GM10248 (cell line): ENCODE data around the gene ADGRB2.

Source experiments
- CTCF ChIA-PET: fragments of 300-600 bp; sonication (Branson Sonifier 250); formaldehyde crosslinking; extraction: SDS; loops from one replicate; lab custom pipeline; 2021; ENCODE audit warnings: antibody characterized with exemption; lab: Yijun Ruan, JAX
- POLR2A ChIA-PET: fragments of 350-650 bp; sonication (Branson Sonifier 250); formaldehyde crosslinking; extraction: SDS; loops from one replicate; lab custom pipeline; 2020; ENCODE audit warnings: antibody characterized with exemption; lab: Yijun Ruan, JAX
- DNase-seq: peaks from one replicate; pipeline ENCODE4 v3.0.0; 2012; ENCODE audit errors: extremely low spot score
- TF ChIP-seq, protein P1 (sequence below): IDR thresholded peaks from 2 replicates; pipeline ENCODE4 v1.5.1; 2012; ENCODE audit warnings: mild to moderate bottlenecking, low read depth; ENCODE audit errors: extremely low read depth, missing control alignments, control extremely low read depth

ADGRB2 gene

DNA sequence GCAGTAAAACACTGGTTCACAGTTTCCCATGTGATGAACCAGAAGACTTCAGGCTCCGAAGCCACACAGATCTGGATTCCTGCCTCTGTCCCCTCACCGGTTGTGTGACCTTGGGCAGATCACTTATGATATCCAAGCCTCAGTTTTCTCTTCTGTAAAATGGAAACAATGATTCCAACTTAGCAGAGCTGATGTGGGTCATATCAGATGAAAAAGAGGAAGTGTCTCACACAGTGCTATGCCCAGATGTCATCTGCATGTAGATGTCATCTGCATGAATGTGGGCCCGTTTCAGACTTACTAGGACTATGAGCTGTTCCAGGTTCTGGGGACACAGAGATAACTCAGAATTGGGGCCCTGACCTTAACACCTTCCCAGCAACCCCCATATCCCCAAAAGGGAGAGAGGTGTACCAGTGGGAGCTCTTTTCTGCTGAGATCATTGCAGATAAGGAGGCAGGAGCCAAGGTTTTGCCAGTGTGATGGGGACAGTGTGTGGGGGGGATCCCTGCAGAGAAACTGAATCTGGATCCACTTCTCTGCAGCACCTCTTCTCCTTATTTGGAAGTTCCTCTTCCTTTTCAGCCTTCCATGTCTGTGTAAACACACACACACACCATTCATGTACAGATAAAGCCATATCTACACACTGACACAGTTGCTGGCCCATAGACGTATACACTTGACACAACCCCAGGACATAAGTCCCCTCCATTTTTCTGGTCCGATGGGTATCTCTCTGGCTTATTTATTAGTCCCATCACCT lies 5.0 kb upstream of the ADGRB2 start:
- no peak for DNase-seq
- ChIA-PET POLR2A (interaction anchor here (0.9 kb wide), 1 partner anchor 103 kb away, joined by 3 read pairs; no protein-coding TSS in a partner anchor), CTCF (interaction anchor here (0.8 to 1.4 kb wide), 5 partner anchors 8 to 20 kb away, joined by 3 read pairs; no protein-coding TSS in a partner anchor)
- TF ChIP-seq, protein P1, sequence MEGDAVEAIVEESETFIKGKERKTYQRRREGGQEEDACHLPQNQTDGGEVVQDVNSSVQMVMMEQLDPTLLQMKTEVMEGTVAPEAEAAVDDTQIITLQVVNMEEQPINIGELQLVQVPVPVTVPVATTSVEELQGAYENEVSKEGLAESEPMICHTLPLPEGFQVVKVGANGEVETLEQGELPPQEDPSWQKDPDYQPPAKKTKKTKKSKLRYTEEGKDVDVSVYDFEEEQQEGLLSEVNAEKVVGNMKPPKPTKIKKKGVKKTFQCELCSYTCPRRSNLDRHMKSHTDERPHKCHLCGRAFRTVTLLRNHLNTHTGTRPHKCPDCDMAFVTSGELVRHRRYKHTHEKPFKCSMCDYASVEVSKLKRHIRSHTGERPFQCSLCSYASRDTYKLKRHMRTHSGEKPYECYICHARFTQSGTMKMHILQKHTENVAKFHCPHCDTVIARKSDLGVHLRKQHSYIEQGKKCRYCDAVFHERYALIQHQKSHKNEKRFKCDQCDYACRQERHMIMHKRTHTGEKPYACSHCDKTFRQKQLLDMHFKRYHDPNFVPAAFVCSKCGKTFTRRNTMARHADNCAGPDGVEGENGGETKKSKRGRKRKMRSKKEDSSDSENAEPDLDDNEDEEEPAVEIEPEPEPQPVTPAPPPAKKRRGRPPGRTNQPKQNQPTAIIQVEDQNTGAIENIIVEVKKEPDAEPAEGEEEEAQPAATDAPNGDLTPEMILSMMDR: no peak

DNA sequence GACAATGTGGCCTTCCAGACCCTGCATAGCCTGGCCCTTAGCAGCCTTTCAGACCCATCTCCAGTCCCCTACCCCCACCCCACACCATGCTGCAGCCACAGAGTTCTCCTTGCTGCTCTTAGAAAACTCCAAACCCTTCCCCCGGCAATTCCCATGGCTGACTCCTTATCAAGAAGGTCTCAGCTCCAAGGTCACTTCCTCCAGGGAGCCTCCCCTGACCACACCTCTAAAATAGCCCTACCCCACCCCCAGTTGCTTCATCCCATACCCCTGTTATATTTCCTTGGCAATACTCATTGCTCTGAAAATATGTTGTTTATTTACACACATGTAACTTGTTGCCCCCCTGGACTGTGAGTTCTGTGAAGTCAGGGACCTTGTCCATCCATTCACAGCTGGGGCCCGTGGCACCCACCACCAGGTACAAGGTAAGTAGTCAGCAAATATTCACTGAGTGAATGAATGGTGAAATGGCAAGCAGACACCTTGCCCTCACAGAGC lies 4.3 kb upstream of the ADGRB2 start:
- CTCF ChIA-PET: interaction anchor here (0.9 to 1.1 kb wide), 2 partner anchors 19 to 21 kb away, joined by 3 read pairs; no protein-coding TSS in a partner anchor
- TF ChIP-seq, protein P1: no peak
- no peak for DNase-seq
- POLR2A ChIA-PET: interaction anchor here (0.9 kb wide), 1 partner anchor 103 kb away, joined by 3 read pairs; no protein-coding TSS in a partner anchor

DNA sequence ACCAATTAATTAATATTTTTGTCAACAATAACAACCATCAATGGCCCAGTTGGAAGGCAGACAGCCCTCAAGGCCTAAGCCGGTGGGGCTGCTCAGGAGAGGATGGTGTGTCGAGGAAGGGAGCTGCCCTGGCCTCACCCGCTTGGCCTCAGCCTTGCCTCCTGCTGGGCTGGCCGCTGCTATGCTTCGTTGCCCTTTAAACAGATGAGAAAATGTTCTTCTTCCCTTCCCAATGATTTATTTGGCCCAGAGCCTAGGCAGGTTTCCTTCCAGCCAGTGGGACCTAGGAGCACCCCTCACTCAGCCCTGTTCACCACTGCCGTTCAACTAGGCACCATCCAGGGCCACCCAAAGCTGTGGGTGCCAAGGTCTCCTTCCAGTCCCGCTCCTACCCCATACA lies 3.1 kb upstream of the ADGRB2 start:
- TF ChIP-seq, protein P1: no peak
- no peak for DNase-seq
- CTCF ChIA-PET: interaction anchor here (1.8 to 2.5 kb wide), 4 partner anchors 10 to 296 kb away, joined by 4 to 10 read pairs (median 7); no protein-coding TSS in a partner anchor
- POLR2A ChIA-PET: no interaction called here

DNA sequence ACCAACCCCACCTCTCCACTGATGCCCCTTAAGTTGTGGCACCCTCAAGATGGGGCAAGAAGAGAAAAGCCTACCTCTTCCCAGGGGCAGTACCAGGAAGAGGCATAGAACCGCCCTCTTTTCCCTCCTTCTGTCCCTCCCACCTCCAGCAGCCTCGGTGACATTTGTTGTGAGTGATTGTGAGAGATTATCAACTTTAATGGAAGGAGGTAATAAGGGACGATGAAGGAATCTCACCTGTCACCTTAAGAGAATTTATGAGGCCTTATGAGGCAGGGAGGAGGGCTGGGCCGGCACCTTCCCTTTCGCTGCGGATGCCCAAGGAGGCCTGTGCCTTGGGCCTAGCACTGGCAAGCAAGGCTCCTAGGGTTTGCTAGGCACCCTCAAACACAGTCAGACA lies 1.4 kb upstream of the ADGRB2 start:
- DNase-seq: no peak
- TF ChIP-seq, protein P1: no peak
- ChIA-PET POLR2A (no interaction called here), CTCF (interaction anchor here (0.8 to 2.5 kb wide), 7 partner anchors 11 to 297 kb away, joined by 3 to 10 read pairs (median 4); no protein-coding TSS in a partner anchor)

DNA sequence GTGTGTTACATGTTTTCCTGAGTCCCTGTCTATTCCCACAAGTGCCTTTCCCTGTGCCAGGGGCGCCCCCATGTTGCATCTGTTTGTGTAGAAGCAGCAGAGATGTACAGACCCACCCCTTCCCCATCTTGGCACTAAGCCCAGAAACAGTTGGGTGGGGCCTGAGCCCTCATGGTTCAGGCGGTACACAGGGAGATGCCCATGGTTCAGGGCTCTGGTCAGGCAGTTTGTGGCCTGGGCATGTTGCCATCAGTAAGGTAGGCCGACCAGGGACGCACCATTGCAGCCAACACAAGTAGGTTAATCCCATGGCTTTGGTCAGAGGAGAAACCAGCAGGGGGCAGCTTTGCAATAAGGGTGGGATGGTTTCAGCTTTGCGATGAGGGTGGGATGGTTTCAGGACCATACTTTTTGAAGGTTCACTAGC lies 914 bp upstream of the ADGRB2 start:
- DNase-seq: no peak
- ChIA-PET CTCF (interaction anchor here (1.3 to 2.5 kb wide), 4 partner anchors 12 to 199 kb away, joined by 3 to 6 read pairs (median 3); partner anchors contain the start of gene SPOCD1), POLR2A (no interaction called here)
- TF ChIP-seq, protein P1: peak; percentile 27

DNA sequence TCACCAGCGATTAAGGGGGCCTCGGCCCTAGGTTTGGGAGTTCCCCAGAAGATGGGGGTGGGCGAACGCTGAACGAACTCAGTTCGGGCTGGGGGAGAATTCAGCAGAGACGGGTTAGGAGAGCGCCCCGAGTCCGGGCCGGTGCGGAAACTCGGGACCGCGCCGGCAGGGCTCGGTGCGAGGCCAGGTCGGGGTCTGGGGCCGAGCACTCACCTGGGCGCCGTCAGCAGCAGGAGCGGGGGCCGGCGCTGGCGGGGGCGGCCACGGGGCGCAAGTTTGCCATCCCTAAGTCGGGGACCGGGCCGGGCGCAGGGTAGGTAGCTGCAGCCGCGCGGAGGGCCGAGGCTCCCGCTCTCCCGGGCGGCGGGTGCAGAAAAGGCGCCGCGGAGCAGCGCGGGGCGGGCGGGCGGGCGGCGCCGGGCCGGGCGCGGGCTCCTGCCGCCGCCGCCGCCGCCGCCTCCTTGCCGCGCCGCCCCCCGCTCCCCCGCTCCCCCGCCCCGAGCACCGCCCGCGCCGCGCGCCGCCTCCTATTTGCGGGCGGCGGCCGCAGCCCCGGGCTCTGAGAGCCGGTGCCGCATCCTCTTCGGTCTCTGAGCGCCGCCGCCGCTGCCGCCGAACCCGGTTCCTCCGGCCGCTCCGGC lies 349 bp downstream of the ADGRB2 start:
- DNase-seq: no peak
- TF ChIP-seq, protein P1: no peak
- CTCF ChIA-PET: interaction anchor here (0.9 to 7.3 kb wide), 7 partner anchors 14 to 202 kb away, joined by 3 to 44 read pairs (median 3); partner anchors contain the start of gene SPOCD1
- POLR2A ChIA-PET: no interaction called here
